ENCODE measurements around the gene YAP1. TPM values are rescaled to one million over a fixed set of nuclear protein-coding genes. Genes with fewer than 3 reads are reported as not detected.
A peak's percentile ranks its signal among the peaks of the same experiment; 100 is the strongest.

Gene YAP1
- total RNA-seq, 1 donor: 174 TPM

DNA sequence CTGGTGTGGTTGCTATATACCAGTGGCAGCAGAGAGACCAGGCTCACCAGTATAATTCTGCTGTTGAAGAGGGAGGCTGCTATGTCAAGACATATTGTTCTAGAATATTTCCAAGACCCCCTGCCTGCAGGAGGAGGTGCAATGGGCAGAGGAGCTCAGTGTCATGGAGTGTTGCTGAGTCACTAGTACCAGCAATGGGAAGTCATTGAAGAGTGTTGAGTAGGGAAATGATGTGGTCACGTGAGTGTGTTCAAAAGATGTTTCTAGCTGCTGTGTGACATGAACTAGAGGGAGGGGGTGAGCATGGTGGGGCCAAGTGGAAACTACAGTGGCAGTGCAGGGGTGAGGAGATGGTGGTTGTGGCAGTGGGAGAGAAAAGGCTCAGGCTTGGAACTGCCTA is 130.8 kb downstream of the YAP1 start:
- H3K27ac ChIP-seq (ENCODE audit: low read depth, low read length): peak overlapping the region; percentile 72
- H3K9me3 ChIP-seq (ENCODE audit: low read depth, low read length): no peaks in the 10 kb centered on the region

DNA sequence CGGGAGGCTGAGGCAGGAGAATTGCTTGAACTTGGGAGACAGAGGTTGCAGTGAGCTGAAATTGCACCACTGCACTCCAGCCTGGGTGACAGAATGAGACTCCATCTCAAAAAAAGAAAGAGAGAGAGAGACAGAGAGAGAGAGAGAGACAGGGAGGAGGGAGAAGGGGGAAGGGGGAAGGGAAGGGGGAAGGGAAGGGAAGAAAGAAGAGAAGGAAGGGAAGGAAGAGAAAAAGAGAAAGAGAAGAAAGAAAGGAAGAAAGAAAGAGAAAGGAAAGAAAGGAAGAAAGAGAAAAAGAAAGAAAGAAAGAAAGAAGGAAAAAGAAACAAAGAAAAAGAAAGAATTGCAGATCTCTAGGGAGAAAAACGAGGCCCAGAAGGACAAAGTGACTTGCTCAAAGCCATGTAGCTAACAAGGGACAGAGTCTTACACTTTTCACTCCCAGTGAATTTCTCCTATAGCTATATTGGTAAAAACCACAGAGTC is 133.2 kb downstream of the YAP1 start:
- H3K4me1 ChIP-seq (ENCODE audit: insufficient read depth, low read length): peaks cover 28% of the 10 kb centered on the region
- H3K4me3 ChIP-seq (ENCODE audit: insufficient read depth, low read length): no peak overlapping the region
- no peaks in the 10 kb centered on the region for H3K27me3 ChIP-seq (ENCODE audit: insufficient read depth, low read length)
- no peaks in the 10 kb centered on the region for H3K79me2 ChIP-seq (ENCODE audit: insufficient read depth, low read length)
- H2AFZ ChIP-seq (ENCODE audit: low read length): no peak overlapping the region
- H3K4me2 ChIP-seq (ENCODE audit: insufficient read depth, low read length): no peak overlapping the region
- TF ChIP-seq, protein P1, sequence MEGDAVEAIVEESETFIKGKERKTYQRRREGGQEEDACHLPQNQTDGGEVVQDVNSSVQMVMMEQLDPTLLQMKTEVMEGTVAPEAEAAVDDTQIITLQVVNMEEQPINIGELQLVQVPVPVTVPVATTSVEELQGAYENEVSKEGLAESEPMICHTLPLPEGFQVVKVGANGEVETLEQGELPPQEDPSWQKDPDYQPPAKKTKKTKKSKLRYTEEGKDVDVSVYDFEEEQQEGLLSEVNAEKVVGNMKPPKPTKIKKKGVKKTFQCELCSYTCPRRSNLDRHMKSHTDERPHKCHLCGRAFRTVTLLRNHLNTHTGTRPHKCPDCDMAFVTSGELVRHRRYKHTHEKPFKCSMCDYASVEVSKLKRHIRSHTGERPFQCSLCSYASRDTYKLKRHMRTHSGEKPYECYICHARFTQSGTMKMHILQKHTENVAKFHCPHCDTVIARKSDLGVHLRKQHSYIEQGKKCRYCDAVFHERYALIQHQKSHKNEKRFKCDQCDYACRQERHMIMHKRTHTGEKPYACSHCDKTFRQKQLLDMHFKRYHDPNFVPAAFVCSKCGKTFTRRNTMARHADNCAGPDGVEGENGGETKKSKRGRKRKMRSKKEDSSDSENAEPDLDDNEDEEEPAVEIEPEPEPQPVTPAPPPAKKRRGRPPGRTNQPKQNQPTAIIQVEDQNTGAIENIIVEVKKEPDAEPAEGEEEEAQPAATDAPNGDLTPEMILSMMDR (IDR thresholded peaks at IDR 0.05; ENCODE audit: extremely low read depth, low read depth, low read length): no peak
- H3K27ac ChIP-seq (ENCODE audit: low read depth, low read length): no peak overlapping the region
- no peaks in the 10 kb centered on the region for H4K20me1 ChIP-seq (ENCODE audit: insufficient read depth, low read length)
- H3K9me3 ChIP-seq (ENCODE audit: low read depth, low read length): no peaks in the 10 kb centered on the region
- no peak for DNase-seq (ENCODE audit: insufficient read length, low spot score, missing footprints)
- H3K36me3 ChIP-seq (ENCODE audit: insufficient read depth, low read length): no peaks in the 10 kb centered on the region

More for the DNA sequence above, 130.8 kb downstream of the YAP1 start:
- no peak overlapping the region for H3K4me3 ChIP-seq (ENCODE audit: insufficient read depth, low read length)
- H4K20me1 ChIP-seq (ENCODE audit: insufficient read depth, low read length): no peaks in the 10 kb centered on the region
- no peaks in the 10 kb centered on the region for H3K79me2 ChIP-seq (ENCODE audit: insufficient read depth, low read length)
- DNase-seq (ENCODE audit: insufficient read length, low spot score, missing footprints): no peak
- H3K27me3 ChIP-seq (ENCODE audit: insufficient read depth, low read length): no peaks in the 10 kb centered on the region
- no peaks in the 10 kb centered on the region for H3K36me3 ChIP-seq (ENCODE audit: insufficient read depth, low read length)
- no peak overlapping the region for H2AFZ ChIP-seq (ENCODE audit: low read length)
- H3K4me1 ChIP-seq (ENCODE audit: insufficient read depth, low read length): peaks cover 35% of the 10 kb centered on the region
- TF ChIP-seq, protein P1 (IDR thresholded peaks at IDR 0.05; ENCODE audit: extremely low read depth, low read depth, low read length): no peak
- no peak overlapping the region for H3K4me2 ChIP-seq (ENCODE audit: insufficient read depth, low read length)

DNA sequence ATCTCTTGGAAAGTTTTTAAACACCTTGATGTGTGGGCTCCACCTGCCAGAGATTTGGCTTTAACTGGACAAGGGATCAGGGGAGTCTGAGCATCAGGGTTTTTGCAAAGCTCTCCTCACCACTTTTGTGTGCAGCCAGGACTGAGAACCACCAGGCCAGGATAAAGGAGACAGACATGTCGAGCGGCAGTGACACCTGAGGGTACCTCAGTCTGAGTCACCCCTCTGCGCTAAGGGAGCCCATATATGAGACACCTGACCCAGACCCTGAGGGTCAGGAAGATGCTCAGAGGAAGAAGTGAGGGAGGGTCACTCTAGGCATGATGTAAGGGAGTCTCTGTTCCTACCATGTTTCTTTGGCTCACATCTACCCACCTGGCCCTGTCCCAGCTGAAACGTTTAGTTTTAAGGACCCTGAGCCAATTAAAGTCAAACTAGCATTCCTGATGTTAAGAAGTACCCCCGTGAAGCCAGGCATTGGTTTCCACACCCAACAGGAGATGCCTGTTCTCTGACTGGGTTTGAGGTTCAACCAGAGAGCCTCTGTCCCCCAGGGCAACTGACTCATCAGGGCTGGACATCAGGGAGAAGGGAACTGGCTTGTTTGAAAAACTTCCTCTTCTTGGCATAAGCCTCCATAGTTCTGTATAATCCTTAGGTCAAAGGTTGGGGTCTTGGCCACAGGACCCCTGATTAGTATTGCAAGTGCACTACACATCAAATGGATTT is 134.6 kb downstream of the YAP1 start:
- Histone ChIP-seq H3K27me3 (ENCODE audit: insufficient read depth, low read length) (no peaks in the 10 kb centered on the region), H2AFZ (ENCODE audit: low read length) (no peak overlapping the region), H3K36me3 (ENCODE audit: insufficient read depth, low read length) (no peaks in the 10 kb centered on the region), H3K4me3 (ENCODE audit: insufficient read depth, low read length) (no peak overlapping the region), H4K20me1 (ENCODE audit: insufficient read depth, low read length) (no peaks in the 10 kb centered on the region), H3K79me2 (ENCODE audit: insufficient read depth, low read length) (no peaks in the 10 kb centered on the region), H3K27ac (ENCODE audit: low read depth, low read length) (peak overlapping the region; percentile 15), H3K4me1 (ENCODE audit: insufficient read depth, low read length) (peaks cover 28% of the 10 kb centered on the region), H3K4me2 (ENCODE audit: insufficient read depth, low read length) (peak overlapping the region; percentile 14), H3K9me3 (ENCODE audit: low read depth, low read length) (no peaks in the 10 kb centered on the region)
- DNase-seq (ENCODE audit: insufficient read length, low spot score, missing footprints): peak; percentile 88
- TF ChIP-seq, protein P1 (IDR thresholded peaks at IDR 0.05; ENCODE audit: extremely low read depth, low read depth, low read length): no peak

DNA sequence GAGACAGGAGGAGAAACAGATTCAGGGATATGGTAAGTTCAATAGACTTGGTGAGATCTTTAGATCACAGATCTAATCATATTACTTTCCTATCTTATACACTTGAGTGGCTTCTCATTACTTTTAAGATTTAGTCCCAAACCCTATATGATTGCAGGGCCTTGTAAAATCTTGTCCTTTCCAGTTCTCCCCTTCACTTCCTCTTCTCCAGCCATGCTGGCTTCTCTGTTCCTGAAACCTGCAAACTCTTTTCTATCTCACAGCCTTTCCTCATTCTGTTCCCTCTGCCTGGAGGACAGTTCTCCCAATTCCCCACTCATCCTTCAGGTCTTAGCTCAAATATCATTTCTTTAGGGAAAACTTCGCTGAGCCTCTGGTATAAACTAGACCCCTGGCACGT is 141.2 kb downstream of the YAP1 start:
- H3K4me2 ChIP-seq (ENCODE audit: insufficient read depth, low read length): no peak overlapping the region
- no peak overlapping the region for H2AFZ ChIP-seq (ENCODE audit: low read length)
- TF ChIP-seq, protein P1 (IDR thresholded peaks at IDR 0.05; ENCODE audit: extremely low read depth, low read depth, low read length): no peak
- no peaks in the 10 kb centered on the region for H3K27me3 ChIP-seq (ENCODE audit: insufficient read depth, low read length)
- no peak overlapping the region for H3K27ac ChIP-seq (ENCODE audit: low read depth, low read length)
- no peaks in the 10 kb centered on the region for H3K79me2 ChIP-seq (ENCODE audit: insufficient read depth, low read length)
- no peak for DNase-seq (ENCODE audit: insufficient read length, low spot score, missing footprints)
- peaks cover 15% of the 10 kb centered on the region for H3K4me1 ChIP-seq (ENCODE audit: insufficient read depth, low read length)
- H4K20me1 ChIP-seq (ENCODE audit: insufficient read depth, low read length): no peaks in the 10 kb centered on the region
- H3K36me3 ChIP-seq (ENCODE audit: insufficient read depth, low read length): no peaks in the 10 kb centered on the region
- no peaks in the 10 kb centered on the region for H3K9me3 ChIP-seq (ENCODE audit: low read depth, low read length)
- no peak overlapping the region for H3K4me3 ChIP-seq (ENCODE audit: insufficient read depth, low read length)

All from osteoblast (primary cell).